Suppressor macrophage treated with lipopolysaccharide for 1 hour (primary cell): Measurements from ENCODE around the gene DRICH1.
A peak's percentile ranks its signal among the peaks of the same experiment; 100 is the strongest.
"Not testable (repeated sequence)": the region's sequence is repeated elsewhere in the genome, so short reads cannot be mapped to it uniquely, and the experiment has no call there.

Experiments
- DNase-seq, 3 donors: peaks; one replicate each; pipeline ENCODE4 v3.0.0-alpha.2; 2020 to 2022

The DRICH1 gene

DNA sequence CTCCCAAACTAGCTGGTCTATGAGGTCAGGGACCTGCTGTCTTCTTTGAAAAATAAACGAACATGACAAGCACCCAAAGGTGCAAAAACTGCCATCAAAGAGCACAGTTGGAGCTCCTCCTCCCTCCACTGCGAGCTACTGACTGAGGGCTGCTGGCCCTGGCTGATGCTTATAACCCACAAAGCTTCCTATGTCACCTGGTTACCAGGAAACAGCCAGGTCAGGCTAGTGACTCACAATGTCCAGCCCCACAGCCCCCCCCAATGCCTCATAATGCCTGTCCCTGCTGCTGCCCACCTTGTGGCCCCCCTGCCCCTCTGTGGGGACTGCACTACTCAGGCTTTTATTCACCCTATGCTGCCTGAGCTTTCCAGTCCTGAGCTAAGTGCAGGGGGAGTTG is at the start of gene DRICH1:
Gene DRICH1, minus strand, starts transcription at position 144 of the 400 bp plus-strand sequence. CDS start 298 bp downstream, outside the sequence.
- DNase-seq = no peak

DNA sequence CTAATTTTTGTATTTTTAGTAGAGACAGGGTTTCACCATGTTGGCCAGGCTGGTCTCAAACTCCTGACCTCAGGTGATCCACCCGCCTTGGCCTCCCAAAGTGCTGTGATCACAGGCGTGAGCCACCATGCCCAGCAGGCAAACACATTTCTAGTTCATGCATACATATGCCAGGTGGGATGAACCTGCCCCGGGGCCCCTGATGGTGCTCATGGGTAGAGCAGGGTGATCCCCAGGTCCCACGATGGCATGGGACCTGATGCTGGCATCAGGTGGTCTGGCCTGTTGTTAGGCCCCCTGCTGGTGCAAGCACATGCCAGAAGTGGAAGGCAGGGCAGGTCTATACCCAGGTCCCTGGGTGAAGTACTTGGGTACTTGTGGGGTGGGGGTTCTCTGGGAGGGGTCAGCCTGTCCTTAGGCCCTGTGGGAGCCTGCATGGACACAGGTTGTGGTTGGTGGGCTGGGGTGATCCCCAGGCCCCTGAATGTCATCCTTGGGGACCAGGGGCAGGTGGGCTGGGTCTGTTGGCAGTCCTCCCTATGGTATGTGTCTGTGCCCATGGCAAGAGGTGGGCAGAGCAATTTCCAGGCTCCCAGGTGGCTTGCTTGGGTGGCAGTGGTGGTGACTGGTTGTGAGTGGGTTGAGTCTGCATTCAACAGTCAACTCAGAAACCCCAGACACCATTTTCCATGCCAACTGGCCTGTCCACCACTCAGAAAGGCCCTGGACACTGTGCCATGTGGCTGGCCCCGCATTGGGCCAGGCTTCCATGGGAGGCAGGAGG is 49.1 kb upstream of the DRICH1 start:
- DNase-seq = no peak

DNA sequence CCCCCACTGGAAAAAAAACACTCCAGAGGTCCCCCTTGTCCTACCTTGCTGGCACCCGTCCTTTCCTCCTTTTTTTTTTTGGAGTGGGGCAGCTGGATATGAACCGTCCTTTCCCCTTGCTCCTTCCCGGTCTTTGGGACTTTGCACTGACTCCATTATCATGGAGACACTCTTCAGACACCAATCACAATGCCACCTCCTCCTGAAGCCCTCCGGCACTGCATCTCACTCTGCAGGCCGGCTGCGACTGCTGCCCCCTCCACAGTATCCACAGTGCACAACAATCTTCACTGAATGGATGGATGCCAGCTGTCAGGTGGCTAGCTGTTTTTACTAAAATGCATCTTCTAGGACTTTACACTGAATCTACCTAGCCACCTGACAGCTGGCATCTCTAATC is 46.0 kb upstream of the DRICH1 start:
- DNase-seq = no peak

GRCh38 chr22:23677701-23677995 is 45.5 kb upstream of the DRICH1 start:
- no peak for DNase-seq

GRCh38 chr22:23676841-23677700 is 45.0 kb upstream of the DRICH1 start:
- DNase-seq = not testable (repeated sequence)

- DNase-seq = peak; percentile 16 to 43 (median 30)
Measured at GRCh38 chr22:23675502-23676415, 43.6 kb upstream of the DRICH1 start.

DNA sequence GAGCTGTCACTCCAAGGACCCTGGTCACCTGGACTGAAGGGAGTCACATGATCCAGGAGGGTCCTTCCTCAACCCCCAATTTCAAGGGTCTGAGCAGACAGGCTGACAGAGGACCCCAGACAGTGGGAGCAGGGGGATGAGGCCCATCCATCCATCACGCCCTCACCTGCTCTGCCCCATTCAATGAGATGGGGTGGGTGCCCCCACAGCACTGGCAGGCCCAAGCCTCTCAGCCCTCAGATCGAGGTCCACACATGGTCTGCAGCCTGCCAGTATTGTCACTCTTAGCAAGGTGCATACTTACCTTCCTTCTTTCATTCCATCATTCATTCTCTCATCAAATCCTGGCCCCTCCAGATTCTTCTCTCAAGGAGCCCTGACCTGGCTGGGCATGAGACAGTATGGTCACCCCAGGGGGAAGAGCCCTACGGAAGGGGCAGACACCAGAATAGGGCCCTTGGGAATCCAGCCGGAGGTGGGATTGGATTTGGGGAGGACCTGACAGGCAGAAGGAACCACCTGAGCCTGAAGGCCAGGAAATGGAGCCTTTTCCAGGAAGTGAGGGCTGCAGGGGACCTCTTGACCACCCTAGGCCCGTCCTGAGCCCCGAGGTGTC is 42.9 kb upstream of the DRICH1 start:
- DNase-seq = not testable (repeated sequence)

DNA sequence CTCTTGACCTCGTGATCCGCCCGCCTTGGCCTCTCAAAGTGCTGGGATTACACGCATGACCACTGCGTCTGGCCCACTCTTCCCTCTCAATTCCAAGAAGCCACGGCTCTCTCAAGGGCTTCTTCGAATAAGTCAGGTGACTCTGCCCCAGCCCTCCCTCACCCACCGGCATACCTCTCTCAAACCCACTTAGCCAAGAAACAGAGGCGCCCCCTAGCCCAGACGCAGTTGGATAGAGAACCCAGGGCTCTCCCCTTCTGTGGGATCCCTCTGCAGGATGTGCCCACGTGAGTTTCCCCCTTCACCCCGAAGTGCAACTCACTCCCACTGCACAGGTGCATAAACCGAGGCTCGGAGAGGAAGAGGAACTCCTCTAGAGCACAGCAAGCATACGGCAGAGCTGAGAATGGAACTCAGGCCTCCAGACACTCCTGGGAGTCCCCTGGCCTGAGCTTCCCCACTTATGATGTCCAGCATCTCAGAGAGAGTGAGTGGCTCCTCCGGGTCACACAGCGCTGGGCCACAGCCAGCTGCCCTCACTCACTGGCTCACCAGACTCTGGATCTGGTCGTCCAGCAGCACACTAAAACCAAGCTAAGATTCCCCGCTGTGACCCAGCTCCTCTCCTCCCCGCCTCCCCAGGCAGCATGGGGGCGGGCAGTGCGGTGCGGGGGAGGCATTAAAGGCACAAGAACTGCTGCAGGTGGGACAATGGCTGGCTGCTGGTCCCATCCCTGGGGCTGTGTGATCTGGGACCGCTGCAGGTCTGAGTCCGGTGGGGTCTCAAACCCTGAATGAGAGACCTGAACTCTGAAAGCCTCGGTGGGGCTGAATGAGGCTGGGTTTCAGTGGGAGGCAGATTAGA is 41.9 kb upstream of the DRICH1 start:
- no peak for DNase-seq

GRCh38 chr22:23673050-23673620 is 41.0 kb upstream of the DRICH1 start:
- no peak for DNase-seq

DNA sequence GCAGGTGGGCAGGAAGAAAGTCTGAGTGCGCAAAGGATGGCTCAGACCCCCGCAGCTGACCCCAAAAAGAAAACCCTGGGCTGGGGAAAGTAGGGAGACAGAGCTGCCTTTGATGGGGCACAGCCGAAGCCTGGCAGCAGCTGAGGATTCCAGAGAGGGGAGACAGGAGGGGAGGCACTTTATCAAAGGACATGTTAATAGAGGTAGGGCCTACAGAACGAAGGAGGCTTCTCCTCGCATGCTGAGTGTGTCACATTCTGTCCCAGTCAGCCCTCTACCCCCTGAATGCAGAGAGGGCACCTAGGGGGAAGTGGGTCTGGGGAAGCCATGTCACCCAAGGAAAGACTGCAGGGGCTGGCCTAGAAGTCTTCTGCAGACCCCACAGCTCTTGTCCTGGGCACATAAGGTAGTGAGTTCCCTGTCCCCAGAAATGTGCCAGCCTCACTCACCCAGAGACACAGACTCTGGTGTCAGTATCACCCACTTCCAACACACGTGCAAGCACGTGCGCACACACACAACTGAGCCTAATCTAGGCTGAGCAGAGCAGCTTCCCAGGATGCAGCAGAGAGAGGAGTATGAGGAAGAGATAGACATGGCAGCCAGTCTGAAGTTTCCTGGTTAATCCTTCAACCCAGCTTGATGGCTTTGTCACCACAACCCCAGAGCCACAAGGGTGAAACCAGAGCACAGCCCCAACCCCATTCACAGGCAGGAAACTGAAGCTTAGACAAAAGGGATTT is 40.4 kb upstream of the DRICH1 start:
- DNase-seq = not testable (repeated sequence)

- DNase-seq = not testable (repeated sequence)
Measured at GRCh38 chr22:23671387-23671786, 39.3 kb upstream of the DRICH1 start.

DNA sequence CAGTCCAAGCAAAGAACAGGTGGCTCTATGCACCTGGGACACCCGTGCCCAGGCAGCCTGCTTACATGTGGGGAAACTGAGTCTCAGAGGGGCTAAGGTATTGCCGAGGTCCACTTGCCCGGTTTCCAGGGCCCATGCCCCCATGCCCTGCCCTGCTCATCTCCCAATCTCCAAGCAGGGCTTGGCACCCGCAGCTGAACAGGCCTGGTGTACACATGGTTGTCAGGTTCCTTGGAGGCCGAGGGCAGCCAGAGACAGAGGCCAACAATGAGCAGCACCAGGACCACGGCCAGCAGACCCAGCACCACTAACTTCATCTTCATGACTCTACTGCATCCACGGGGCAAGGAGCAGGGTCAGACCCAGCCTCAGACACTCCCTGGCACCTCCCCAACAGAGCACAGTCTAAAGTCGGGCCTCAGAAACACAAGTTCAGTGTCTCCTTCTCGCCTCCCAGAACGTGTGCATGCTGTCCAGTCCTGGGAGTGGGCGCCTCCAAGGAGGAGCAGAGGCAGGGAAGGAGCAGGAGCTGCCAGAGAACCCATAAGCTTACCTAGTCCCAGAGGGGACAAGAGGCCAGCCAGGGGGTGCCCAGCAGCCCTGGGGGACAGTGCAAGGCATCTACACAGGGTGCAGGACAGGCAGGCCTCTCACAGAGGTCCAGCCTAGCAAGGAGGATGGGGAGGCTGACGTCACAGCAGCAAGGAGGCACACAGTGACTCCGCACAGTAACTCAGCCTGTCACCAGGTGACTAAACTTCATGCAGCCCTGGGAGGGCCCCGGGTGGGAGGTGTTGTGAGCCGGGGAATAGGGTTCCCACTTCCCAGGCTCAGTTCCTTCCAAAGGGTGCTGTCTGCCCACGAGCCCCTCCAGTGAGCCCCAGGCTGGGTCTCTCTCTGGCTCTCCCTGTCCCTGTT is 38.5 kb upstream of the DRICH1 start:
- no peak for DNase-seq

- DNase-seq = peak in 1 of 3 donors; percentile 6
Measured at GRCh38 chr22:23660381-23660780, 28.3 kb upstream of the DRICH1 start.

DNA sequence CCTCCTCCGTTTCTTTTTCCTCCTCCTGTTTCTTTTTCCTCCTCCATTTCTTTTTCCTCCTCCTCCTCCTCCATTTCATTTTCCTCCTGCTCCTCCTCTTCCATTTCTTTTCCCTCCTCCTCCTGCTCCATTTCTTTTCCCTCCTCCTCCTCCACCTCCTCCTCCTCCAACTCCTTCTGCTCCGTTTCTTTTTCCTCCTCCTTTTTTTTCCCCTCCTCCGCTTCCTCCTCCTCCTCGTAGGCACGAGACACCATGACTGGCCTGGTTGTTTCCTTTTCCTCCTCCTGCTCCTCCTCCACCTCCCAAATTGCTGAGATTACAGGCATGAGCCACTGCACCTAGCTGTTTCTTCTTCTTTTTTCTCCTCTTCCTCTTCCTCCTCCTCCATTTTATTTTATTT is 25.6 kb upstream of the DRICH1 start:
- DNase-seq = peak; percentile 30 to 53 (median 45)

- DNase-seq = peak in 1 of 3 donors; percentile 8
Measured at GRCh38 chr22:23655891-23656475, 23.9 kb upstream of the DRICH1 start.

DNA sequence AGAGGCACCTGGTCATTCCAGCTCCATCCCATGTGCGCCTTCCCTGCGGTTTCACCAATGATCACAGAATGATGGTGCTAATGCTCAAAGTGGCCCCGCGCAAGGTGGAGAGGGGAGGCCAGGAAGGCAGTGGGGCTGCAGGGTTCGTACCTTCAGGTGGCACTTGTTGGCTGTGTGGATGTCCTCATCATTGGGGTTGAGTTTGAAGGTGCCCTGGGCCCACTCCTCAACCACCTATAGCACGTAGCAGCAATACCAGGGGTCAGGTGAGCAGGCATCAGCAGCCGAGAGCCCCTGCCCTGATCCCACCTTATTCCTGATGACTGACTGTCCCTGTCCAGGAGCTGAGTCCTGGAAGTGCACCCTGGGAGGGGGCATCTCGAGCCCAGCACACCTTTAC is 20.6 kb upstream of the DRICH1 start:
- no peak for DNase-seq

DNA sequence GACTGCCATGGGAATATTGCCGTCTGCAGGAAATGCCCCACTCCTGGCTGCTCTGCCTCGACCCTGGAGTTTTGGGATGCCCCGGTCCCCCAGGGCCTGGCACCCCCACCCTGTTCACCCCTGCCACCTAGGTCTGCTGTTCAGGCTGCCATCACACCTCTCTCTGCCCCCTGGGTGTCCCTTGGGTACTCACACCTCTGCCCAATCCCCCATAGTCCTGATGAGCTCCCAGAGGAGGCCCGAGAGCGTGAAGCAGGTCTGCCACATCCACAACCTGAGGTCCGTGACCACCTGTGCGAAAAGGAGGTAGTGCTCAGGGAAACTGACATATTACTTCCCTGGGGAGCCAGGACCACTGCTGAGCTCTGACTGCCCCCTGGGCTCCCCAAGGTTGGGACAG is 20.2 kb upstream of the DRICH1 start:
- DNase-seq = no peak

DNA sequence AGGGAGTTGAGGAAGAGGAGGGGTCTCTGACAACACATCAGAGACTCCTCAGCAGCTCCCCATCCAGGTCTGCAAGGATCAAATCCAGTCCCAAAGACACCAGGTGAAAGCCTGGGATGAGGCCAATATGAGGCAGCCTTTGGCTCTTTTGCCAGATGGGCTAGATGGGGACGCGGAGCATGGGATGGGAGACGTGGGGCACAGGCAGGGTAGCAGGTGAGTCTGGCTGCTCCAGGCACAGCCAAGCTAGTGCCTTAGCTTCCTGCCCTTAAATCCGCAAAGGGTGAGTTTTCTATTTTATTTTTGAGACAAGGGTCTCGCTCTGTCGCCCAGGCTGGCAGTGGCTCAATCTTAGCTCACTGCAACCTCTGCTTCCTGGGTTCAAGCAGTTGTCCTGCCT is 19.6 kb upstream of the DRICH1 start:
- DNase-seq = no peak

DNA sequence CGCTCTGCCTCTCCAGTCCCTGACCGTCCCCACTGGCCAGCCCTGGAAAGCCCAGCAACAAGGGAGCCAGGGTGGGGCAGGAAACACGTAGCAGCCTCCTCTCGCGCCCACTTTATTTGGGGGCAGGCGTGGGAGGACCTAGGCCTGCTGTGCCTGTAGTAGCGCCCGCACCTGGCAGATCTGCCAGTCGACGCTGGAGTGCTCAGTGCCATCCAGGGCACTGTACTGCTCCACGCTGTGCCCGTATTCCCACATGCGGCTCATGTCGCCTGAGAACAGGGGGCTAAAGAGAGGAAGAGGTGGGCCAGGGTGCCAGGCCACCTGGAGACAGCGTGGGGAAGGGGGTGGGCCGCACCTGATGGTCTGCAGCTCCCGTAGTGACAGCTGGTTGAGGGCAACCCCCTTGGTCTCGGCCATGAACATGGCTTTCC is 17.0 kb upstream of the DRICH1 start:
- DNase-seq = no peak
